K562 treated with DMSO at 1 percent for 12 hours (cell line): ENCODE results near the gene GTF2F1. TPM values are rescaled to one million over a fixed set of nuclear protein-coding genes. Genes with fewer than 3 reads are reported as not detected.

Source experiments
- total RNA-seq: library from RNA; unstranded; fragments of 300-600 nt; gene quantifications from 2 replicates; pipeline ENCODE4 v1.2.3, GENCODE V29; 2022; ENCODE audit not compliant: insufficient read depth

Gene GTF2F1, protein sequence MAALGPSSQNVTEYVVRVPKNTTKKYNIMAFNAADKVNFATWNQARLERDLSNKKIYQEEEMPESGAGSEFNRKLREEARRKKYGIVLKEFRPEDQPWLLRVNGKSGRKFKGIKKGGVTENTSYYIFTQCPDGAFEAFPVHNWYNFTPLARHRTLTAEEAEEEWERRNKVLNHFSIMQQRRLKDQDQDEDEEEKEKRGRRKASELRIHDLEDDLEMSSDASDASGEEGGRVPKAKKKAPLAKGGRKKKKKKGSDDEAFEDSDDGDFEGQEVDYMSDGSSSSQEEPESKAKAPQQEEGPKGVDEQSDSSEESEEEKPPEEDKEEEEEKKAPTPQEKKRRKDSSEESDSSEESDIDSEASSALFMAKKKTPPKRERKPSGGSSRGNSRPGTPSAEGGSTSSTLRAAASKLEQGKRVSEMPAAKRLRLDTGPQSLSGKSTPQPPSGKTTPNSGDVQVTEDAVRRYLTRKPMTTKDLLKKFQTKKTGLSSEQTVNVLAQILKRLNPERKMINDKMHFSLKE
- 73.1 and 81.2 TPM in 2 replicates for total RNA-seq

GRCh38 chr19:6393074-6393982 is at the start of gene GTF2F1:
Gene GTF2F1, minus strand, starts transcription at chr19:6393164. Its CDS starts 169 bp downstream, at chr19:6392995.

DNA sequence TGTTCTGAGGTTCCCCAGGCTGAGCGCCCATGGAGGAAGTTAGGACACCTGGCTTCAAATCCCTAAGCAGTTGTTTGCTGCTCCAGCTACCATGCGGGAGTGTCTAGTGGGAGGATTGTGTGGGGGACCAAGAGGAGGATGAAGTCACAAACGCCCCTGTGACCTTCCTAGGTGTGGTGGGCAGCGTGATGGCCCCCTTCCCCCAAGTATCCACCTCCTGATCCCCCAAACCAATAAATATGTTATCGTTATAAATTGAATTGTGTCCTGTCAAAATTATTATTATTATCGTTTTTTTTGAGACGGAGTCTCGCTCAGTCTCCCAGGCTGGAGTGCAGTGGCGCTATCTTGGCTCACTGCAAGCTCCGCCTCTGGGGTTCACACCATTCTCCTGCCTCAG is 40.7 kb upstream of the GTF2F1 start, which contains the start of gene SLC25A41:
SLC25A41 (minus strand) TSS at position 101 of the 400 bp plus-strand sequence; CDS start at position 31, 70 bp downstream.

GRCh38 chr19:6424195-6424938 is 31.4 kb upstream of the GTF2F1 start, which contains the start of gene KHSRP:
Gene KHSRP, minus strand, starts transcription at chr19:6424811. Its CDS starts 110 bp downstream, at chr19:6424701.

DNA sequence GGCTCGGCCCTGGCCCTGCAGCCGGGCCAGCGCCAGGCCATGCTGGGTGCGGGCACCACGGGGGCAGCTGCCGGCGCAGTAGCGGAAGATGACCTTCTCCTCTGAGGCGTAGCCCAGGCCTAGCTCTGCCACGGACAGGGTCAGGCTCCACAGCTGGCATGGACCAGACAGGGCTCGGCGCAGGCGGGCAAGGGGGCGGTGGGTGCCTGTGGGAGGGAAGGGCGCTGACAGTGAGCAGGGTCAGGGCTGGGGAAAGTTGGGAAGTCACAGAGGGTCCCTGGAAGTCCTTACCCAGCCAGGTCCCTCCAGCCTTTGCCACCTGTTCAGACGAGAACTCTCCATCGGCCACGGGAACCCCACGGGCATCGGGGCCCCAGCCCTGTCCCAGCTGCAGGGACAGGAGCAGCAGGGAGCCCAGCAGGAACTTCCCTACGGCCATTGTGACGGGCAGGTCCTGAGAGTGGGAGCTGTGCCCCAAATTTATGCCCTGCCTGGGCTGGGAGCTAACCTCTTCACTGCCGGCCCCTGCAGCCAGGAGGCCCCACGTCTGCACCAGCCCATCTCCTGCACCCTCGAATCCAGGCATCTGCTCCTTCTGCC is 17.5 kb downstream of the GTF2F1 start, which contains the start of gene PSPN:
PSPN (minus strand) TSS at position 523 of the 600 bp plus-strand sequence; CDS start at position 439, 84 bp downstream.

GRCh38 chr19:6372594-6373095 is 20.3 kb downstream of the GTF2F1 start, which contains the start of gene ALKBH7:
Gene ALKBH7, plus strand, starts transcription at chr19:6372794. Its CDS starts 27 bp downstream, at chr19:6372821.

DNA sequence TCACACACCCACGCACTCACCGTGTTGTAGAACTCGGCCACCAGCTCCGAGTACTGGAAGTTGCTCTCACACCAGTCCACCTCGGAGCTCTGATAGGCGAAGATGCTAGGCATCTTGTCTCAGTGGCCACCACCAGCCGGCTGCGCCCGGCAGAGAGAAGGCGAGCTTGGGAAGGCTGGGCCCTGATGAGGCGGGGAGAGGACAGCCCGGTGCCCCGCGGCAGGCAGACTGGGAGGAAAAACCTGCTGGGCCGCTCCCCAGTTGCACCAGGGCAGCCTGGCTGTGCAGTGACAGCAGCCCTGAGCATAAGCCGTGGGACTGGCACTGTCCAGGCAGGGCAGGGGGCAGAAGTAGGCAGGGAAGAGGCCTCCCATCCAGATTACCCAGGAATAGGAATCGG is 59.5 kb downstream of the GTF2F1 start, which contains the start of gene ACER1:
ACER1 (minus strand) TSS at position 174 of the 400 bp plus-strand sequence; CDS start at position 113, 61 bp downstream.

Other genes with a start within 250 kb of the GTF2F1 start
- gene MLLT1, start 113.2 kb downstream of the GTF2F1 start, total RNA-seq = 29.9 and 56.8 TPM in 2 replicates
- not detected in 2 replicates for gene ACER1, start 59.6 kb downstream of the GTF2F1 start, total RNA-seq
- 96.4 and 138 TPM in 2 replicates for gene CLPP, start 31.6 kb downstream of the GTF2F1 start, total RNA-seq
- 104 and 151 TPM in 2 replicates for gene ALKBH7, start 20.4 kb downstream of the GTF2F1 start, total RNA-seq
- 3.5 and 3.9 TPM in 2 replicates for gene PSPN, start 17.2 kb downstream of the GTF2F1 start, total RNA-seq
- 243 and 502 TPM in 2 replicates for gene KHSRP, start 31.6 kb upstream of the GTF2F1 start, total RNA-seq
- gene SLC25A41, start 40.6 kb upstream of the GTF2F1 start, total RNA-seq = 1.5 and 2.0 TPM in 2 replicates
- 28.6 and 71.9 TPM in 2 replicates for gene SLC25A23, start 66.6 kb upstream of the GTF2F1 start, total RNA-seq
- not detected in 2 replicates for gene CRB3, start 71.1 kb upstream of the GTF2F1 start, total RNA-seq
- gene DENND1C, start 88.6 kb upstream of the GTF2F1 start, total RNA-seq = 1.5 and 2.3 TPM in 2 replicates
- 5.8 and 6.0 TPM in 2 replicates for gene TUBB4A, start 109.1 kb upstream of the GTF2F1 start, total RNA-seq
- 35.3 and 42.9 TPM in 2 replicates for gene TNFSF9, start 137.9 kb upstream of the GTF2F1 start, total RNA-seq
- gene CD70, start 198.0 kb upstream of the GTF2F1 start, total RNA-seq = 4.8 and 5.3 TPM in 2 replicates